Spinal cord (tissue), 10 donors: Measurements from ENCODE around the gene TMEM175. TPM values are rescaled to one million over a fixed set of nuclear protein-coding genes. Genes with fewer than 3 reads are reported as not detected.
"Not testable (repeated sequence)": the region's sequence is repeated elsewhere in the genome, so short reads cannot be mapped to it uniquely, and the experiment has no call there.

ENCODE experiments used
- DNase-seq, 6 donors: peaks; one replicate each; pipeline versions ENCODE4 v3.0.0 to v3.0.0-alpha.2; 2013 to 2015; ENCODE audit warnings: low spot score in 6 of 6, low read depth in 4 of 6
- H3K27ac ChIP-seq: one replicate; pipeline ENCODE4 v1.5.1; 2013; ENCODE audit warnings: low read depth, low read length, control low read depth
- H3K27me3 ChIP-seq: one replicate; pipeline ENCODE4 v1.6.1; 2013; ENCODE audit warnings: low read length; ENCODE audit not compliant: control insufficient read depth, insufficient read depth
- H3K36me3 ChIP-seq: one replicate; pipeline ENCODE4 v1.6.1; 2013; ENCODE audit warnings: low read length; ENCODE audit not compliant: control insufficient read depth, insufficient read depth
- H3K4me1 ChIP-seq: one replicate; pipeline ENCODE4 v1.6.1; 2013; ENCODE audit warnings: low read length; ENCODE audit not compliant: control insufficient read depth, insufficient read depth
- H3K4me3 ChIP-seq: one replicate; pipeline ENCODE4 v1.5.1; 2013; ENCODE audit warnings: low read depth, low read length, control low read depth
- H3K9me3 ChIP-seq: one replicate; pipeline ENCODE4 v1.6.1; 2013; ENCODE audit warnings: low read length; ENCODE audit not compliant: control insufficient read depth, insufficient read depth
- WGBS: methylation state at CpG from one replicate; pipeline ENCODE4 v1.1.5; 2013; ENCODE audit warnings: missing lambda C conversion rate; ENCODE audit not compliant: insufficient coverage; 5-methylcytosine and 5-hydroxymethylcytosine counted together
- polyA plus RNA-seq, 2 donors: library from polyadenylated mRNA; unstranded; fragments of 120-200 nt; gene quantifications; one replicate each; pipeline ENCODE4 v1.2.1, GENCODE V29; 2013; ENCODE audit not compliant: insufficient read length in 2 of 2
- total RNA-seq, 2 donors: library from RNA; depleted of rRNA in 1 of 2; stranded (reverse); fragments of 120-200 nt in 1 of 2; fragments of >200 nt in 1 of 2; gene quantifications; one replicate each; pipeline versions ENCODE4 v1.2.3 to v1.2.4, GENCODE V29; 2013 to 2014
- donor health status: healthy.

TMEM175 gene
- total and polyA plus RNA-seq, 4 donors: 27.1 to 78.7 (median 51.4) TPM

GRCh38 chr4:993111-994029 is 61.1 kb downstream of the TMEM175 start, which contains the start of gene SLC26A1:
TSS of gene SLC26A1 (minus strand) at chr4:993404. CDS start at chr4:991703, 1,701 bp downstream.
- Histone ChIP-seq H3K36me3 (peaks cover 62% of the 10 kb centered on the region), H3K4me3 (no peak within 1 kb of the TSS), H3K27ac (no peak within 1 kb of the TSS), H3K27me3 (peaks cover 2% of the 10 kb centered on the region), H3K4me1 (peaks cover 28% of the 10 kb centered on the region), H3K9me3 (no peaks in the 10 kb centered on the region)
- no peak for DNase-seq
- 83% methylated on average over 32 of the region's 37 CpGs for WGBS

DNA sequence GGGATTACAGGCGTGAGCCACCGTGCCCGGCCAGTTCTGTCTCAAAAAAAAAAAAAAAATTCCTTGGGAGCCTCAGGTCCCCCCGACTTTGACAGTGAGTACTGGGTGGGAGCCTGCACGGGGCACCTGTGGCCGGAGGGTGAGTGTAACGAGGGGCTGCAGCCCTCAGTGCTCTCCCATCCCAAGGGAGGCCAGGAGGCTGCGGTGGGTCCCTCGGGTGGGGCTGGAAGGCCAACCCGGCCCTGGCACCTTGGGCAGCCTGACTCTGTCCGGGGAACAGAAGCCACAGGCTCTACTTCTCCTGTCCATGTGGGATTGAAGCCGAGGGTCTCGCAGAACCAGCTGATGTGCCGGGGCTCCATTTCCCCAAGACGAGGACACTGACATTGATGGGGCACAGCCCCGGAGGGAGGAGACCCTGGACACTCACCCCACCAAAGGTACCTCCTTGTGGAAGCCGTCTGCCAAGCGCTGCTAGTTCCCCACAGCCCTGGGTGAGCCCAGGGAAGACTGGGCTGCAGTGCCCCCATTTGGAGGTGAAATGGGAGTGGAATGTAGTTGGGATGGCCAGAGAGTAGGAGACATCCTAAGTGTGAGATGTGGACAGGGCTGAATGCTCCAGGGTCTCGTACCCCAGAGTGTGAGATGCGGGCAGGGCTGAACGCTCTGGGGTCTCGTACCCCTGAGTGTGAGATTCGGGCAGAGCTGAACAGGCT is 63.2 kb downstream of the TMEM175 start:
- DNase-seq: no peak
- Histone ChIP-seq H3K27me3 (peaks cover 2% of the 10 kb centered on the region), H3K4me1 (peaks cover 34% of the 10 kb centered on the region), H3K9me3 (no peaks in the 10 kb centered on the region), H3K27ac (no peak overlapping the region), H3K4me3 (no peak overlapping the region), H3K36me3 (peaks cover 41% of the 10 kb centered on the region)
- 90% methylated on average over 21 of the region's 23 CpGs for WGBS

DNA sequence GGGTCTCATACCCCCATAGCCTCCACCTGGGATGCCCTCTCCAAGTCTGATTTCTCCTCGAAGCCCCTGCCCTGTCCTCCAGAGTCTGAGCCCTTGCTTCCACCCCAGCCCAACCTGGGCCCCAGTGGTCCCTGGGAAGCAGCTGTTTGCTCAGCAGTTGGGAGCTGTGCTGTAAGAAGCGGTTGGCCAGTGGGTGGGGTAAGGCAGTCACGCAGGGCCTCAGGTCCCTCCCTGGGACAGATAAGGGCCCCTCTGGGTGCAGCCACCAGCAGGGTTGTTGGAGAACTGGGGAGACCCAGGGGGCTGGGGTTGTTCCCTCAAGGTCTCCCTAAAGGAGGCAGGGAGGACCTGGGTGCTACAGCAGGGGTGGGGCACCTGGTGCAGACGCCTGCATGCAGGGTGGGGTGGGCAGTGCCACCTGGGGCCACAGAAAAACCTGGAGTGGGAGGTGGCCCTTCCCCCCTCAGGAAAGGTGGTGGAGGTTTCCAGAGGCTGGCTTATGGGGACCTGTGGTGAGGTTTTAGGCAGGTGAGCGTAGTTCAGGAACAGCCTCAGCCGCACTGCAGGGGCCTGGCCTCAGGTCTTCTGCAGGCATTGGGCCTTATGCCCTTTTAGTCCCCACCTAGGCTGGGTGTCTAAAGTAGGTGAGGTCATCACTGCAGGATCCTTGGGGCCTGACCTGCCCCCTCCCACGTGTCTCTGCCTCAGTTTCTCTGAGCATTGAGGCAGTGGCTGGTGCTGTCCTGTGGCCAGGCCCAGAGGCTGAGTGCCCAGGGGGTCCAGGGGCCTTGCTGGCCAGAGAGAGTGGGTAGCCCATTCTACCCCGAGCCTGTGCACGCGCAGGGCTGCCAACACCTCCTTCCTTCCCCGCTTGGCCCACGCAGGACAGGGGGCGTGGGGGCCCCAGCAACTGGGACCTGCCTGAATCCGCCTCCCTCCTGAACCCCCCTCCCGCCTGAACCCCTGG is 64.1 kb downstream of the TMEM175 start:
- Histone ChIP-seq H3K27me3 (peaks cover 9% of the 10 kb centered on the region), H3K9me3 (no peaks in the 10 kb centered on the region), H3K27ac (no peak overlapping the region), H3K36me3 (peaks cover 34% of the 10 kb centered on the region), H3K4me1 (peaks cover 34% of the 10 kb centered on the region), H3K4me3 (no peak overlapping the region)
- 68% methylated on average over 14 of the region's 15 CpGs for WGBS
- DNase-seq: no peak

GRCh38 chr4:996997-997374 is 64.7 kb downstream of the TMEM175 start:
- H3K9me3 ChIP-seq: no peaks in the 10 kb centered on the region
- peaks cover 31% of the 10 kb centered on the region for H3K36me3 ChIP-seq
- H3K4me3 ChIP-seq: peak overlapping the region; percentile 21
- peaks cover 36% of the 10 kb centered on the region for H3K4me1 ChIP-seq
- peaks cover 15% of the 10 kb centered on the region for H3K27me3 ChIP-seq
- 6% methylated on average over 12 of the region's 25 CpGs for WGBS
- no peak overlapping the region for H3K27ac ChIP-seq
- DNase-seq: peak in 1 of 6 donors; percentile 24

DNA sequence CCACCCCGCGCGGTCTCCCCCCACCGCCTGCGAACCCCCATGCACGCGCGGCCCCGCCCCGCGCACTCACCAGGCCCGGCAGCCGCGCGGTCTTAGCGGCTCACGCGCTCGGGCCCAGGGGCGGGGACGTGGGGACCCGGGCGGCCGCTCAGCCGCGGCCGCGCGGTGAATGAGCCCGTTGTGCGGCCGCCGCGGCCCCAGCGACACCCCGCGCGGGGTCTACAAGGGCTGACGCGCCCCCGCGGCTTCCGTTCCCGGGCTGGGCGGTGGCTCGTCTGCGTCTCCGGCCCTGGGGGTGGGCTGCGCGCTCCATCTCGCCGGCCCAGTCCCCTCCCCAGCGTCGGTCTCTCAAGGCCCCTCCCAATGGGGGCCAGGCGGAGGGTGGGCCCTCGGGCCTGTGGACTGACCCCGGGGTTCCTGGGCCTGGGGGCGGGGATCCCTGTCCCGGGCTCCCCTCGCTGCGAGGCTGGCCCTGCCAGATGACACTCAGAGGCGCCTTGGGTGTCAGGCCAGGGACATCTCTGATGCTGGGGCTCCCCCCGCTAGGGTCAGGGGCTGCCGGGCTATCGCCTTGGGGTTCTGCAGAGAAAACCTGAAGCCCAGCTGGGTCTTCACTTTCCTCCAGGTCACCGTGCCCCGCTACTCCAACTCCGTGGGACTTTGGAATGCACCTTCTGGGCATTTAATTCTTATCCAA is 65.3 kb downstream of the TMEM175 start:
- 3% methylated on average over 65 of the region's 68 CpGs for WGBS
- H3K36me3 ChIP-seq: peaks cover 26% of the 10 kb centered on the region
- peaks cover 20% of the 10 kb centered on the region for H3K27me3 ChIP-seq
- H3K27ac ChIP-seq: no peak overlapping the region
- H3K4me1 ChIP-seq: peaks cover 38% of the 10 kb centered on the region
- no peaks in the 10 kb centered on the region for H3K9me3 ChIP-seq
- DNase-seq: peak in 2 of 6 donors; percentile 72 to 73
- H3K4me3 ChIP-seq: peak overlapping the region; percentile 27

DNA sequence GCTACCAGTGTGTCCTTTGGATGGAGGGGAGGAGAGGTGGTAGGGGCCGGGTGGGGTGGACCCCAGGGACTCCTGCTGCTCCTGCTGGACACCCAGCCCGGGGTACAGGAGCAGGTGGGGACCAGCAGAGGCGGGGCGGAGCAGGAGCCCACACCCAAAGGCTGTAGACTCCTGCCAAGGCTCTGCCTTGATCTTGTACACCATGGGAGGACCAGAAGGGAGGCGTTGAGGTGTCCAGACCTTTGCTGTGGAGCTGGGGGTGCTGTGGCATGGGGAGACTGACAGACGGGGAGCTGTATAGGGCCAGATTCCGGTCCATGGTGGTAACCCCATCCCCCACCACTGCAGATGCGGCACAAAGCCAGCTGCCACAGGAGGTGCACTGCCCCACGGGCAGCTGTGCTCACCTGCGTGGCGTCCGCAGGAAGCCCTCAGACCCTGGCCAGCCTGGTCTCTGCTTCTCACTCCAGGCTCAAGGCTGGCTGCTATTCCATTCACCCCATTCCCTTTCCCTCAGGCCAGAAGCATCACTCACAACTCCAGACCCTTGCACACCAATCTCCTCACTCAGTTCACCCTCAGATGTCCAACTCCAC is 65.9 kb downstream of the TMEM175 start:
- H3K9me3 ChIP-seq: no peaks in the 10 kb centered on the region
- no peak overlapping the region for H3K4me3 ChIP-seq
- WGBS: 70% methylated on average over 12 of the region's 12 CpGs
- H3K27ac ChIP-seq: no peak overlapping the region
- peaks cover 35% of the 10 kb centered on the region for H3K4me1 ChIP-seq
- no peak for DNase-seq
- H3K27me3 ChIP-seq: peaks cover 24% of the 10 kb centered on the region
- H3K36me3 ChIP-seq: peaks cover 19% of the 10 kb centered on the region

- H3K4me3 ChIP-seq: not testable (repeated sequence)
- whole genome bisulfite sequencing: 41% methylated on average over 13 of the region's 21 CpGs
Observed at GRCh38 chr4:999240-999863, 67.1 kb downstream of the TMEM175 start.

GRCh38 chr4:999882-1000425 is 67.7 kb downstream of the TMEM175 start:
- Histone ChIP-seq H3K27me3 (peaks cover 38% of the 10 kb centered on the region), H3K4me1 (peaks cover 41% of the 10 kb centered on the region), H3K36me3 (peaks cover 27% of the 10 kb centered on the region), H3K27ac (no peak overlapping the region), H3K9me3 (no peaks in the 10 kb centered on the region), H3K4me3 (no peak overlapping the region)
- no peak for DNase-seq
- 47% methylated on average over 13 of the region's 18 CpGs for WGBS

More at GRCh38 chr4:999240-999863, 67.1 kb downstream of the TMEM175 start:
- peaks cover 41% of the 10 kb centered on the region for H3K4me1 ChIP-seq
- H3K27ac ChIP-seq, H3K9me3 ChIP-seq: not testable (repeated sequence)
- H3K36me3 ChIP-seq: peaks cover 21% of the 10 kb centered on the region
- peak in 1 of 6 donors; percentile 49 for DNase-seq
- H3K27me3 ChIP-seq: peaks cover 36% of the 10 kb centered on the region
